ENCODE measurements around the gene TNP1.

DNA sequence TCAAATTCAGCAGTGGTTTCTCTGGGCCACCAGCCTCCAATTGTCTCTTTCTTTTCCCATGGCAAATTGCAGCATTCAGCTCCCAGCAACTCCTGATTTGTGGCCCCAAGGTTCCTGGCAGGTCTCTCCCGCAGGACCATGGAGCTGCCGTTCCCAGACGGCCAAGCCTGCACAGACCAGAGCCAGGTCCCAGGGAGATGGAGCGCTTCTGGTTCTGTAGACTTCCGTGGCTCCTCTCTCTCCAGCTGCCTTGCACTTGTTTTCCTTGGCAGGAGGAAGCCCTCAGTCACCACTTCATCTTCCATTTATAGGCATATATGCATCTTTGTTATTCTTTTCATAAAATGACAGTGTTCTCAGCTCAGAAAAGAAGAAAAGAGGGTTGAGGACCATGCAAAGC, 21.7 kb downstream of the TNP1 start:
- TF ChIP-seq, protein P1, sequence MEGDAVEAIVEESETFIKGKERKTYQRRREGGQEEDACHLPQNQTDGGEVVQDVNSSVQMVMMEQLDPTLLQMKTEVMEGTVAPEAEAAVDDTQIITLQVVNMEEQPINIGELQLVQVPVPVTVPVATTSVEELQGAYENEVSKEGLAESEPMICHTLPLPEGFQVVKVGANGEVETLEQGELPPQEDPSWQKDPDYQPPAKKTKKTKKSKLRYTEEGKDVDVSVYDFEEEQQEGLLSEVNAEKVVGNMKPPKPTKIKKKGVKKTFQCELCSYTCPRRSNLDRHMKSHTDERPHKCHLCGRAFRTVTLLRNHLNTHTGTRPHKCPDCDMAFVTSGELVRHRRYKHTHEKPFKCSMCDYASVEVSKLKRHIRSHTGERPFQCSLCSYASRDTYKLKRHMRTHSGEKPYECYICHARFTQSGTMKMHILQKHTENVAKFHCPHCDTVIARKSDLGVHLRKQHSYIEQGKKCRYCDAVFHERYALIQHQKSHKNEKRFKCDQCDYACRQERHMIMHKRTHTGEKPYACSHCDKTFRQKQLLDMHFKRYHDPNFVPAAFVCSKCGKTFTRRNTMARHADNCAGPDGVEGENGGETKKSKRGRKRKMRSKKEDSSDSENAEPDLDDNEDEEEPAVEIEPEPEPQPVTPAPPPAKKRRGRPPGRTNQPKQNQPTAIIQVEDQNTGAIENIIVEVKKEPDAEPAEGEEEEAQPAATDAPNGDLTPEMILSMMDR (conservative IDR thresholded peaks at IDR 0.05 in 1 of 2, IDR thresholded peaks at IDR 0.05 in 1 of 2; ENCODE audit: low read depth in 1 of 2, low read length in 2 of 2), result no peak
- TF ChIP-seq EZH2 (IDR thresholded peaks at IDR 0.05; ENCODE audit: low read length, missing control alignments), result no peak

All from fibroblast of lung (primary cell).